ENCODE data around the gene BMAL1. TPM values are rescaled to one million over a fixed set of nuclear protein-coding genes. Genes with fewer than 3 reads are reported as not detected.

Gene BMAL1
- total RNA-seq, 1 experiment from 2014 or later = 10.9 TPM

DNA sequence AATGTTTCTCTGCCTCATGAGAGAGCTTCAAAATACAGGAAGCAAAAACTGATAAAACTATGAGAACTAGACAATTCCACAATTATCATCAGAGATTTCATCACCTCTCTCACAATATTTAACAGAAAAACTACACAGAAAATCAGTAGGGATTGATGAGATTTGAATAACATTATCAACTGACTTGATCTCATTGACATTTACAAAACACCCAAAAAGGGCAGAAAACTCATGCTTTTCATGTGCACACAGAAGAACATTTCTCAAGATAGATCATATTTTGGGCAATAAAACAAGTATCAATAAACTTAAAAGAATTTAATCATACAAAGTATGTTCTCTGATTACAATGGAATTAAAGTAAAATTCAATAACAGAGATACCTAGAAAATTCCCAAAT, 149.8 kb downstream of the BMAL1 start:
- peaks cover 3% of the 10 kb centered on the region; the same call in 1 of the 2 replicates for H3K36me3 ChIP-seq (ENCODE audit: low read depth, low read length)
- ChIA-PET CTCF (no interaction called here), POLR2A (ENCODE audit: unreplicated experiment) (no interaction called here)
- H3K4me1 ChIP-seq (ENCODE audit: insufficient read depth, low read length) = peaks cover 20% of the 10 kb centered on the region
- no peak overlapping the region for H3K4me3 ChIP-seq (ENCODE audit: low read length)
- H3K79me2 ChIP-seq (ENCODE audit: low read length) = peaks cover 44% of the 10 kb centered on the region
- H4K20me1 ChIP-seq (ENCODE audit: low read length) = no peaks in the 10 kb centered on the region
- no peak overlapping the region for H2AFZ ChIP-seq (ENCODE audit: low read length)
- H3K27ac ChIP-seq (ENCODE audit: low read length) = no peak overlapping the region
- no peaks in the 10 kb centered on the region for H3K9me2 ChIP-seq (replicated peaks; ENCODE audit: low read length)
- H3K9me3 ChIP-seq (ENCODE audit: low read length) = no peaks in the 10 kb centered on the region
- H3F3A ChIP-seq (ENCODE audit: low read length, unreplicated experiment) = peaks cover 4% of the 10 kb centered on the region
- intact Hi-C loops (cut with micrococcal nuclease) = no loop called here
- no peaks in the 10 kb centered on the region for H3K27me3 ChIP-seq (ENCODE audit: low read length)
- H3K9ac ChIP-seq (ENCODE audit: low read length) = no peak overlapping the region
- H3K4me2 ChIP-seq (ENCODE audit: low read length) = no peak overlapping the region
- TF ChIP-seq EZH2 (IDR thresholded peaks at IDR 0.05; ENCODE audit: low read length, unreplicated experiment) (no peak), EZH2phosphoT487 (IDR thresholded peaks at IDR 0.05; ENCODE audit: borderline replicate concordance, low read length) (no peak), CTCF (conservative IDR thresholded peaks at IDR 0.05; ENCODE audit: low read depth, low read length) (no peak)
- ATAC-seq (no peak), DNase-seq (no peak)
- no TSS peak for BruUV-seq (replicated peaks)

- Histone ChIP-seq H3K9me3 (ENCODE audit: low read length) (no peaks in the 10 kb centered on the region), H3K9me2 (replicated peaks; ENCODE audit: low read length) (no peaks in the 10 kb centered on the region), H3K4me1 (ENCODE audit: insufficient read depth, low read length) (peaks cover 3% of the 10 kb centered on the region), H3K27ac (ENCODE audit: low read length) (no peak overlapping the region), H3K4me3 (ENCODE audit: low read length) (no peak overlapping the region), H4K20me1 (ENCODE audit: low read length) (no peaks in the 10 kb centered on the region), H3K36me3 (ENCODE audit: low read depth, low read length) (peaks cover 3% of the 10 kb centered on the region; the same call in 1 of the 2 replicates), H2AFZ (ENCODE audit: low read length) (no peak overlapping the region), H3K4me2 (ENCODE audit: low read length) (no peak overlapping the region), H3F3A (ENCODE audit: low read length, unreplicated experiment) (no peaks in the 10 kb centered on the region), H3K27me3 (ENCODE audit: low read length) (no peaks in the 10 kb centered on the region), H3K79me2 (ENCODE audit: low read length) (peaks cover 36% of the 10 kb centered on the region), H3K9ac (ENCODE audit: low read length) (no peak overlapping the region)
- DNase-seq = no peak
- intact Hi-C loops (cut with micrococcal nuclease) = no loop called here
- no peak for ATAC-seq
- TF ChIP-seq EZH2 (IDR thresholded peaks at IDR 0.05; ENCODE audit: low read length, unreplicated experiment) (no peak), CTCF (conservative IDR thresholded peaks at IDR 0.05; ENCODE audit: low read depth, low read length) (no peak), EZH2phosphoT487 (IDR thresholded peaks at IDR 0.05; ENCODE audit: borderline replicate concordance, low read length) (no peak)
- ChIA-PET CTCF (no interaction called here), POLR2A (ENCODE audit: unreplicated experiment) (no interaction called here)
- no TSS peak for BruUV-seq (replicated peaks)
These were observed 151.7 kb downstream of the BMAL1 start for GRCh38 chr11:13429288-13429687.

- peaks cover 3% of the 10 kb centered on the region; the same call in 1 of the 2 replicates for H3K36me3 ChIP-seq (ENCODE audit: low read depth, low read length)
- no peak for ATAC-seq
- no peak overlapping the region for H3K27ac ChIP-seq (ENCODE audit: low read length)
- H3K9ac ChIP-seq (ENCODE audit: low read length) = no peak overlapping the region
- no peaks in the 10 kb centered on the region for H3K9me2 ChIP-seq (replicated peaks; ENCODE audit: low read length)
- no peak for DNase-seq
- no TSS peak for BruUV-seq (replicated peaks)
- no peak overlapping the region for H3K4me3 ChIP-seq (ENCODE audit: low read length)
- ChIA-PET CTCF (no interaction called here), POLR2A (ENCODE audit: unreplicated experiment) (interaction anchor here (0.9 kb wide), 1 partner anchor 40 kb away, joined by 5 read pairs; no protein-coding TSS in a partner anchor)
- no peaks in the 10 kb centered on the region for H3K4me1 ChIP-seq (ENCODE audit: insufficient read depth, low read length)
- H2AFZ ChIP-seq (ENCODE audit: low read length) = no peak overlapping the region
- H3K27me3 ChIP-seq (ENCODE audit: low read length) = no peaks in the 10 kb centered on the region
- TF ChIP-seq EZH2 (IDR thresholded peaks at IDR 0.05; ENCODE audit: low read length, unreplicated experiment) = no peak
- intact Hi-C loops (cut with micrococcal nuclease) = no loop called here
- H3K4me2 ChIP-seq (ENCODE audit: low read length) = no peak overlapping the region
- H3F3A ChIP-seq (ENCODE audit: low read length, unreplicated experiment) = no peaks in the 10 kb centered on the region
- no peaks in the 10 kb centered on the region for H3K9me3 ChIP-seq (ENCODE audit: low read length)
- H3K79me2 ChIP-seq (ENCODE audit: low read length) = peaks cover 31% of the 10 kb centered on the region
- H4K20me1 ChIP-seq (ENCODE audit: low read length) = no peaks in the 10 kb centered on the region
These were observed 152.2 kb downstream of the BMAL1 start for GRCh38 chr11:13429836-13430235.
